Activated CD8-positive, alpha-beta T cell treated with anti-CD3 and anti-CD28 coated beads, Interleukin-2, amount 10 ng/mL, durations not matched to agents 7 days and 5 days (primary cell): Measurements from ENCODE around the gene KRT75. TPM values are rescaled to one million over a fixed set of nuclear protein-coding genes. Genes with fewer than 3 reads are reported as not detected.

Source experiments
- ATAC-seq: fragments of 150-1000 bp; cut with Tn5 transposase; one replicate; pipeline ENCODE4 v1.10.0; 2021; ENCODE audit warnings: moderate library complexity
- CTCF ChIA-PET: fragments of 350-600 bp; sonication (Branson Sonifier 250); formaldehyde crosslinking; loops from one replicate; lab custom pipeline; 2021; ENCODE audit warnings: antibody characterized with exemption; lab: Charles Lee
- POLR2A ChIA-PET: fragments of 350-600 bp; sonication (Branson Sonifier 250); formaldehyde crosslinking; loops from one replicate; lab custom pipeline; 2021; ENCODE audit warnings: antibody characterized with exemption; lab: Charles Lee
- DNase-seq: peaks from one replicate; pipeline ENCODE4 v3.0.0-alpha.2; 2020
- H3K27ac Mint-ChIP-seq: one replicate; pipeline ENCODE4 v1.8.0; 2021; ENCODE audit warnings: mild to moderate bottlenecking, mixed read lengths
- H3K27me3 Mint-ChIP-seq: one replicate; pipeline ENCODE4 v1.8.0; 2021; ENCODE audit warnings: low read depth, mixed read lengths
- H3K36me3 Mint-ChIP-seq: one replicate; pipeline ENCODE4 v1.8.0; 2021; ENCODE audit warnings: low read depth, mixed read lengths
- H3K4me1 Mint-ChIP-seq: one replicate; pipeline ENCODE4 v1.8.0; 2021; ENCODE audit warnings: low read depth, mixed read lengths
- H3K4me3 Mint-ChIP-seq: one replicate; pipeline ENCODE4 v1.8.0; 2021; ENCODE audit warnings: mild to moderate bottlenecking, mixed read lengths
- H3K9me3 Mint-ChIP-seq: one replicate; pipeline ENCODE4 v1.8.0; 2022; ENCODE audit warnings: mixed read lengths; ENCODE audit not compliant: insufficient read depth
- total RNA-seq, 2 experiments: library from RNA; stranded (reverse); gene quantifications; one replicate each; pipeline ENCODE4 v1.2.3, GENCODE V29; 2021

KRT75 gene
- not detected for total RNA-seq

- DNase-seq (no peak), ATAC-seq (no peak)
- H3K4me1 Mint-ChIP-seq, result no peaks in the 10 kb centered on the region
- ChIA-PET POLR2A (no interaction called here), CTCF (no interaction called here)
- H3K4me3 Mint-ChIP-seq, result no peak within 1 kb of the TSS
- H3K27ac Mint-ChIP-seq, result no peak within 1 kb of the TSS
- H3K27me3 Mint-ChIP-seq, result peaks cover 19% of the 10 kb centered on the region
- no peaks in the 10 kb centered on the region for H3K36me3 Mint-ChIP-seq
- H3K9me3 Mint-ChIP-seq, result no peaks in the 10 kb centered on the region
These were observed at the start of gene KRT75 for GRCh38 chr12:52434081-52434733. TSS of gene KRT75 (minus strand) at chr12:52434371. CDS start at chr12:52434304, 67 bp downstream.

GRCh38 chr12:52480073-52480472, 45.9 kb upstream of the KRT75 start:
- Mint-ChIP-seq H3K27ac (no peak overlapping the region), H3K36me3 (no peaks in the 10 kb centered on the region), H3K27me3 (peaks cover 50% of the 10 kb centered on the region), H3K9me3 (peaks cover 1% of the 10 kb centered on the region), H3K4me1 (no peaks in the 10 kb centered on the region), H3K4me3 (no peak overlapping the region)
- DNase-seq (no peak), ATAC-seq (no peak)
- ChIA-PET POLR2A (no interaction called here), CTCF (no interaction called here)

- no peak overlapping the region for H3K4me3 Mint-ChIP-seq
- ChIA-PET CTCF (interaction anchor here (1.2 kb wide), 1 partner anchor 402 kb away, joined by 3 read pairs; no protein-coding TSS in a partner anchor), POLR2A (no interaction called here)
- no peaks in the 10 kb centered on the region for H3K36me3 Mint-ChIP-seq
- no peak for ATAC-seq
- H3K27me3 Mint-ChIP-seq, result peaks cover 33% of the 10 kb centered on the region
- H3K27ac Mint-ChIP-seq, result no peak overlapping the region
- H3K9me3 Mint-ChIP-seq, result no peaks in the 10 kb centered on the region
- no peak for DNase-seq
- H3K4me1 Mint-ChIP-seq, result no peaks in the 10 kb centered on the region
These were observed 43.5 kb upstream of the KRT75 start for GRCh38 chr12:52477651-52478050.

GRCh38 chr12:52474212-52474611, 40.0 kb upstream of the KRT75 start:
- CTCF ChIA-PET, result no interaction called here
- H3K27ac Mint-ChIP-seq, result no peak overlapping the region
- ATAC-seq (no peak), DNase-seq (no peak)
- H3K4me3 Mint-ChIP-seq, result no peak overlapping the region
- H3K9me3 Mint-ChIP-seq, result no peaks in the 10 kb centered on the region
- peaks cover 24% of the 10 kb centered on the region for H3K27me3 Mint-ChIP-seq
- no peaks in the 10 kb centered on the region for H3K36me3 Mint-ChIP-seq
- POLR2A ChIA-PET, result no interaction called here
- no peaks in the 10 kb centered on the region for H3K4me1 Mint-ChIP-seq

GRCh38 chr12:52473768-52474167, 39.6 kb upstream of the KRT75 start, which contains the start of gene KRT6C:
TSS of gene KRT6C (minus strand) at chr12:52473805. CDS start at chr12:52473737, 68 bp downstream.
- peaks cover 22% of the 10 kb centered on the region for H3K27me3 Mint-ChIP-seq
- no peak for DNase-seq
- H3K9me3 Mint-ChIP-seq, result no peaks in the 10 kb centered on the region
- POLR2A ChIA-PET, result no interaction called here
- no peaks in the 10 kb centered on the region for H3K4me1 Mint-ChIP-seq
- H3K4me3 Mint-ChIP-seq, result no peak within 1 kb of the TSS
- H3K27ac Mint-ChIP-seq, result no peak within 1 kb of the TSS
- ATAC-seq, result no peak
- CTCF ChIA-PET, result no interaction called here
- H3K36me3 Mint-ChIP-seq, result no peaks in the 10 kb centered on the region

- no peaks in the 10 kb centered on the region for H3K4me1 Mint-ChIP-seq
- ATAC-seq, result no peak
- no peak overlapping the region for H3K4me3 Mint-ChIP-seq
- DNase-seq, result no peak
- ChIA-PET CTCF (no interaction called here), POLR2A (no interaction called here)
- peaks cover 15% of the 10 kb centered on the region for H3K27me3 Mint-ChIP-seq
- no peak overlapping the region for H3K27ac Mint-ChIP-seq
- no peaks in the 10 kb centered on the region for H3K9me3 Mint-ChIP-seq
- no peaks in the 10 kb centered on the region for H3K36me3 Mint-ChIP-seq
These were observed 35.7 kb upstream of the KRT75 start for GRCh38 chr12:52469853-52470252.

GRCh38 chr12:52464897-52465296, 30.7 kb upstream of the KRT75 start:
- Mint-ChIP-seq H3K4me1 (no peaks in the 10 kb centered on the region), H3K27me3 (peaks cover 31% of the 10 kb centered on the region), H3K27ac (no peak overlapping the region), H3K9me3 (no peaks in the 10 kb centered on the region), H3K4me3 (no peak overlapping the region), H3K36me3 (no peaks in the 10 kb centered on the region)
- ATAC-seq (no peak), DNase-seq (no peak)
- POLR2A ChIA-PET, result no interaction called here
- CTCF ChIA-PET, result no interaction called here

- Mint-ChIP-seq H3K27me3 (peaks cover 41% of the 10 kb centered on the region), H3K27ac (no peak overlapping the region), H3K9me3 (no peaks in the 10 kb centered on the region), H3K4me1 (no peaks in the 10 kb centered on the region), H3K36me3 (no peaks in the 10 kb centered on the region), H3K4me3 (no peak overlapping the region)
- ChIA-PET POLR2A (no interaction called here), CTCF (interaction anchor here (0.9 kb wide), 1 partner anchor 100 kb away, joined by 3 read pairs; no protein-coding TSS in a partner anchor)
- no peak for DNase-seq
- no peak for ATAC-seq
These were observed 27.5 kb upstream of the KRT75 start for GRCh38 chr12:52461693-52462092.

GRCh38 chr12:52458861-52459260, 24.7 kb upstream of the KRT75 start:
- Mint-ChIP-seq H3K4me1 (peaks cover 7% of the 10 kb centered on the region), H3K27ac (no peak overlapping the region), H3K36me3 (no peaks in the 10 kb centered on the region), H3K4me3 (no peak overlapping the region), H3K27me3 (peaks cover 45% of the 10 kb centered on the region), H3K9me3 (no peaks in the 10 kb centered on the region)
- DNase-seq (no peak), ATAC-seq (no peak)
- CTCF ChIA-PET, result no interaction called here
- POLR2A ChIA-PET, result no interaction called here

- ChIA-PET CTCF (no interaction called here), POLR2A (no interaction called here)
- Mint-ChIP-seq H3K4me1 (peaks cover 7% of the 10 kb centered on the region), H3K9me3 (no peaks in the 10 kb centered on the region), H3K27ac (no peak overlapping the region), H3K27me3 (peaks cover 34% of the 10 kb centered on the region), H3K36me3 (no peaks in the 10 kb centered on the region), H3K4me3 (no peak overlapping the region)
- no peak for DNase-seq
- ATAC-seq, result no peak
These were observed 21.6 kb upstream of the KRT75 start for GRCh38 chr12:52455821-52456220.

GRCh38 chr12:52454411-52455201, 20.4 kb upstream of the KRT75 start:
- H3K27ac Mint-ChIP-seq, result no peak overlapping the region
- peaks cover 29% of the 10 kb centered on the region for H3K27me3 Mint-ChIP-seq
- no peaks in the 10 kb centered on the region for H3K9me3 Mint-ChIP-seq
- DNase-seq (no peak), ATAC-seq (no peak)
- ChIA-PET CTCF (no interaction called here), POLR2A (no interaction called here)
- H3K36me3 Mint-ChIP-seq, result no peaks in the 10 kb centered on the region
- no peak overlapping the region for H3K4me3 Mint-ChIP-seq
- H3K4me1 Mint-ChIP-seq, result peaks cover 7% of the 10 kb centered on the region

GRCh38 chr12:52452101-52452500, 17.9 kb upstream of the KRT75 start, which contains the start of gene KRT6B:
TSS of gene KRT6B (minus strand) at chr12:52452146. CDS start at chr12:52452078, 68 bp downstream.
- Mint-ChIP-seq H3K4me1 (peaks cover 13% of the 10 kb centered on the region), H3K4me3 (no peak within 1 kb of the TSS), H3K27me3 (peaks cover 21% of the 10 kb centered on the region), H3K36me3 (no peaks in the 10 kb centered on the region), H3K9me3 (no peaks in the 10 kb centered on the region), H3K27ac (no peak within 1 kb of the TSS)
- POLR2A ChIA-PET, result no interaction called here
- DNase-seq, result no peak
- no peak for ATAC-seq
- CTCF ChIA-PET, result no interaction called here
